GM12874 (cell line): ENCODE measurements around the gene MBTPS1.

Experiments used
- CTCF ChIP-seq: IDR thresholded peaks from 2 replicates; pipeline ENCODE4 v1.5.1; 2011; ENCODE audit warnings: low read depth, mild to moderate bottlenecking, control low read depth, low read length, moderate library complexity; ENCODE audit not compliant: insufficient read depth

The MBTPS1 gene

GRCh38 chr16:84136331-84137125 is 19.8 kb upstream of the MBTPS1 start:
- TF ChIP-seq CTCF: no peak

GRCh38 chr16:84132527-84133285 is 16.0 kb upstream of the MBTPS1 start:
- no peak for TF ChIP-seq CTCF

GRCh38 chr16:84131117-84131516 is 14.4 kb upstream of the MBTPS1 start:
- no peak for TF ChIP-seq CTCF

DNA sequence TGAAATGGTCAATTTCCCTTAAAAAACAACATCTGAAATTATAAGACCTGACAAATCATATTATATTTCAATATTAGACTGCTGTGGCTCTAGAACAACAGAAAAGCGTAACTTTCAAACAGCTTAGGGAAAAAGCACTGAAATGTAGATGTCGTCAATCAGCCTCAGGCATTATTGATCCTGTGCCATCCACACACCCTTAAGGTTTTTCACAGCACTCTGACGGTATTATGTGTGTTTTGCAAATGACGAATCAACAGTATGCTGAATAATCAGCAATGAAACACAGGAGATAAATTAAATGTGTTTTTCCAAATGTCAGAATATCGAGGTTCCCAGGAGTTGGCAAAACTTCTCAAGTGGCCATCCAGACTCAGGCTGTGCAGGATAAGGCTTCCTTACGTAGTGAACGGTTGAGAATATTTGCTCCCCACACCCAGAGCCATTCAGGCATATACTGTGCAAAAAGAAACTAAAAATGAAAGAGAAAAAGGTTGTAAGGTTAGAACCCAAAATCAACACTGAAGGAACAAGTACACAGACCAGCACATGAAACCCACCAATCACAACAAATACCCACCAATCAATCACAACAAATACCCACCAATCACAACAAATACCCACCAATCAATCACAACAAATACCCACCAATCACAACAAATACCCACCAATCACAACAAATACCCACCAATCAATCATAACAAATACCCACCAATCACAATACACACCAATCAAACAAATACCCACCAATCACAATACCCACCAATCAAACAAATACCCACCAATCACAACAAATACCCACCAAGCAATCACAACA is 7.7 kb upstream of the MBTPS1 start:
- no peak for TF ChIP-seq CTCF

- TF ChIP-seq CTCF: no peak
Measured at GRCh38 chr16:84121007-84121406, 4.3 kb upstream of the MBTPS1 start.

GRCh38 chr16:84120023-84120422 is 3.3 kb upstream of the MBTPS1 start:
- no peak for TF ChIP-seq CTCF

DNA sequence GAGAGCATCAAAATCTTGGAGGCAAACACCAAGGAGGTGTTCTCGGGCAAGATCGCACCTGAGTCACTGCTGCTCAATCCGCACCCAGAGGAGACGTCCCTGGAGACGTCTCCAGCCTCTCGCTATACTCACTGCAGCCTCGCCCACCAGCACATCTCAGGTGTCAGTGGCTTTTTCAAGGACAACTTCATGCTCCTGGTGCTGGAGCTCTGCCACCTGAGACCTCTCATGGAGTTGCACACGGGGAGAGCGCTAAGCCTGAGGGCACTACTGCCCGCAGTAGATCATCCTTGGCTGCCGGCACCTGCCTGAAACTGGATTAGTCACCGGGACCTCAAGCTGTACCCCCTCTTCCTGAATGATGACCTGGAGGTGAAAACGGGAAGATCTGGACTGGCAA is 2.6 kb upstream of the MBTPS1 start:
- no peak for TF ChIP-seq CTCF
